ENCODE data around the gene ZEB1.

The ZEB1 gene

GRCh38 chr10:31374146-31374696 is 55.2 kb downstream of the ZEB1 start:
- TF ChIP-seq CTCF (conservative IDR thresholded peaks at IDR 0.05), result no peak
- no peak overlapping the region for H3K27ac ChIP-seq

GRCh38 chr10:31381171-31381570 is 62.2 kb downstream of the ZEB1 start:
- no peak for TF ChIP-seq CTCF (conservative IDR thresholded peaks at IDR 0.05)
- no peak overlapping the region for H3K27ac ChIP-seq

- no peak for TF ChIP-seq CTCF (conservative IDR thresholded peaks at IDR 0.05)
- H3K27ac ChIP-seq, result no peak overlapping the region
Observed at GRCh38 chr10:31381766-31382316, 62.8 kb downstream of the ZEB1 start.

GRCh38 chr10:31383810-31384588 is 65.0 kb downstream of the ZEB1 start:
- no peak overlapping the region for H3K27ac ChIP-seq
- no peak for TF ChIP-seq CTCF (conservative IDR thresholded peaks at IDR 0.05)

- TF ChIP-seq CTCF (conservative IDR thresholded peaks at IDR 0.05), result no peak
- H3K27ac ChIP-seq, result no peak overlapping the region
Observed at GRCh38 chr10:31384589-31384949, 65.6 kb downstream of the ZEB1 start.

- TF ChIP-seq CTCF (conservative IDR thresholded peaks at IDR 0.05), result no peak
- no peak overlapping the region for H3K27ac ChIP-seq
Observed at GRCh38 chr10:31390804-31391203, 71.8 kb downstream of the ZEB1 start.

- TF ChIP-seq CTCF (conservative IDR thresholded peaks at IDR 0.05), result no peak
- H3K27ac ChIP-seq, result no peak overlapping the region
Observed at GRCh38 chr10:31393844-31394243, 74.8 kb downstream of the ZEB1 start.
